ENCODE measurements around the gene KNTC1.

DNA sequence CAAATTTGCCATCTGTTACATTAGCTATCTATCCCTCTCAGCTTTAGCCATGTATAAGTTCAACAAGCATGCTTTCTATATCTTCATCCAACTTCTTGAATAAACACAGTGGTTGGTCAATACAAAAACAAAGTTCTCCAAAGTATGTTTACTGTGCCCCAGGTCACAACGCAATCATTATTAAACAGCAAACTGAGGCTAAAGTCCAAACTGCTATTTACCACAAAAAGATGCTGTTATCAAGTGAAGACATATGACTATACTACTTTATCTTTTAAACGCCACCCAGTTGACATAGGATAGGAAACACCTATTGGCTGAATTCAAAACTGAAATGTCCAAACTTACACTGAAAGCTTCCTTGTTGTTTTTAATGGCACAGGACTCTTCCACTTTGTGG, 38.0 kb upstream of the KNTC1 start:
- TF ChIP-seq, protein P1, sequence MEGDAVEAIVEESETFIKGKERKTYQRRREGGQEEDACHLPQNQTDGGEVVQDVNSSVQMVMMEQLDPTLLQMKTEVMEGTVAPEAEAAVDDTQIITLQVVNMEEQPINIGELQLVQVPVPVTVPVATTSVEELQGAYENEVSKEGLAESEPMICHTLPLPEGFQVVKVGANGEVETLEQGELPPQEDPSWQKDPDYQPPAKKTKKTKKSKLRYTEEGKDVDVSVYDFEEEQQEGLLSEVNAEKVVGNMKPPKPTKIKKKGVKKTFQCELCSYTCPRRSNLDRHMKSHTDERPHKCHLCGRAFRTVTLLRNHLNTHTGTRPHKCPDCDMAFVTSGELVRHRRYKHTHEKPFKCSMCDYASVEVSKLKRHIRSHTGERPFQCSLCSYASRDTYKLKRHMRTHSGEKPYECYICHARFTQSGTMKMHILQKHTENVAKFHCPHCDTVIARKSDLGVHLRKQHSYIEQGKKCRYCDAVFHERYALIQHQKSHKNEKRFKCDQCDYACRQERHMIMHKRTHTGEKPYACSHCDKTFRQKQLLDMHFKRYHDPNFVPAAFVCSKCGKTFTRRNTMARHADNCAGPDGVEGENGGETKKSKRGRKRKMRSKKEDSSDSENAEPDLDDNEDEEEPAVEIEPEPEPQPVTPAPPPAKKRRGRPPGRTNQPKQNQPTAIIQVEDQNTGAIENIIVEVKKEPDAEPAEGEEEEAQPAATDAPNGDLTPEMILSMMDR (IDR thresholded peaks at IDR 0.05) = no peak
- TF ChIP-seq POLR2A (IDR thresholded peaks at IDR 0.05) = no peak

Data from uterus (tissue), 2 donors.